ENCODE measurements around the gene ARL4D.
"Not testable (repeated sequence)": the region's sequence is repeated elsewhere in the genome, so short reads cannot be mapped to it uniquely, and the experiment has no call there.

Gene ARL4D

DNA sequence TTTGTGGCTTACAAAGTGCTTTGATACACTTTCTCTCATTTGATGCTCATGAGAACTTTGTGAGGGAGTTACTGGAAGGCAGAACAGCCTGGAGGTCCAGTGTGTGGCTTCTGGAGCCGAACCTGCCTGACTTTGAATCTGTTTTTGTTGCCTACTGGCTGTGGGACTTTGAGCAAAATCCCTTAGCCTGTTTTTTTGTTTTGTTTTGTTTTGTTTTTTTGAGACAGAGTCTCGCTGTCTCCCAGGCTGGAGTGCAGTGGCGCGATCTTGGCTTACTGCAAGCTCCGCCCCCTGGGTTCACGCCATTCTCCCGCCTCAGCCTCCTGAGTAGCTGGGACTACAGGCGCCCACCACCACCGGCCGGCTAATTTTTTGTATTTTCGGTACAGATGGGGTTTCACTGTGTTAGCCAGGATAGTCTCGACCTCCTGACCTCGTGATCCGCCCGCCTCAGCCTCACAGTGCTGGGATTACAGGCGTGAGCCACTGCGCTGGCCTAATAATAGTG lies 20.6 kb downstream of the ARL4D start:
- DNase-seq (ENCODE audit: low read depth in 1 of 2, low spot score in 1 of 2) = not testable (repeated sequence)

GRCh38 chr17:43423777-43424455 lies 25.1 kb downstream of the ARL4D start:
- DNase-seq (ENCODE audit: low read depth in 1 of 2, low spot score in 1 of 2) = no peak

DNA sequence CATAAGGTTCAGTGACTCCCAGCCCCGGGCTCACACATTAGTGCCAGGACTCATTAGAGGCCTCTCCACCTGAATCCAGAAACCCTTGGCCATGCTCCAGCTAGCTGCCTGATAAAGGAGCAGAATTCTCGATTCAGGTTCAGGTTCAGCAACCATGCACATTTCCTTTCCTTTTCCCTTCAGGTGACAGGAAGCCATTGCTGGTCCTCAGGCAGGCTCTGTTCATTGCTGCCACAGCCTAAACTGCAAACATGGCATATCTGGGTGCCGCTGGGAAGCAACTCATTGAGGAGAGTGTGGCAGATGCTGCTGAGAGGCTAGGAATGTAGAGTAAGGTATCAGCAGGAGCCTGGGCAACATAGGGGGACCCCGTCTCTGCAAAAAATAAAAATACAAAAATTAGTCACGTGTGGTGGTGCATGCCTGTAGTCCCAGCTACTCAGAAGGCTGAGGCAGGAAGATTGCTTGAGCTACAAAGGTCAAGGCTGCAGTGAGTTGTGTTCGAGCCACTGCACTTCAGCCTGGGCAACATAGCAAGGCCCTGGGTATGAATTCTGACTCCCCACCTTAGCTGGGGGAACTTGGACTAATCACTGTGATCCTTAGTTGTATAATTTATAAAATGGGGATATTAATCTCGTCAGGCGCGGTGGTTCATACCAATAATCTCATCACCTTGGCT lies 28.7 kb downstream of the ARL4D start:
- DNase-seq (ENCODE audit: low read depth in 1 of 2, low spot score in 1 of 2) = no peak

DNA sequence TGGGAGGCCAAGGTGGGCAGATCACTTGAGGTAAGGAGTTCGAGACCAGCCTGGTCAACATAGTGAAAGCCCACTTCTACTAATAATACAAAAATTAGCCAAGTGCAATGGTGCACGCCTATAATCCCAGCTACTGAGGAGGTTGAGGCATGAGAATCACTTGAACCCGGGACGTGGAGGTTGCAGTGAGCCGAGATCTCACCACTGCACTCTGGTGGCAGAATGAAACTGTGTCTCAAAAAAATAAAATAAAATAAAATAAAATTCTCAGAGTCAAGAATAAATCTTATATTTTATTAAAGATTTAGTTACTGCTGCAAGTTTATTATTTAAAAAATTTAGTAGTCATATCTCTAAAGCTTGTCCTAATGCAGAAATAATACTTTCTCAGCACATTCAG lies 29.7 kb downstream of the ARL4D start:
- no peak for DNase-seq (ENCODE audit: low read depth in 1 of 2, low spot score in 1 of 2)

GRCh38 chr17:43430936-43431713 lies 32.3 kb downstream of the ARL4D start:
- DNase-seq (ENCODE audit: low read depth in 1 of 2, low spot score in 1 of 2) = no peak

- DNase-seq (ENCODE audit: low read depth in 1 of 2, low spot score in 1 of 2) = no peak
Measured at GRCh38 chr17:43431714-43432523, 33.1 kb downstream of the ARL4D start.

DNA sequence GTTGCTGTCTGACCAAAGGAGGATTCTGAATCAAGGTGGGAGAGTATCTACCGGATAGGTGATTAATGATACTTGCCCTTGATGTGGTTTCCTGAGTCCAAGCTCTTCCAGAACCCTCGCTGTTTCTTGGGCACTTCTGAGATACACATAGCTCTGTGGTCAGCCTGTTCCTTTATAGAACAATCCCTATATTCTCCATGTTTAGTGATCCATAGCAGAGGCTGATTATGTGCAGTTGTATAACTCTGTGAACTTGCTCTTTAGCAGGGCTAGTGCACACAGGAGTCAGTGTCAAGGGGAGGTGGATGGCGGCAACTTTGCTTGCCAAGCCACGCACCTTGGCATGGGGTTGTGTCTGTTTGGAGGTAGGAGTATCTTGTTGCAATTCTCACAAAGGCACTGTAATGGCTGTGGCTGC lies 36.1 kb downstream of the ARL4D start:
- no peak for DNase-seq (ENCODE audit: low read depth in 1 of 2, low spot score in 1 of 2)

GRCh38 chr17:43437756-43438155 lies 39.0 kb downstream of the ARL4D start:
- DNase-seq (ENCODE audit: low read depth in 1 of 2, low spot score in 1 of 2) = no peak

- no peak for DNase-seq (ENCODE audit: low read depth in 1 of 2, low spot score in 1 of 2)
Measured at GRCh38 chr17:43438626-43439025, 39.8 kb downstream of the ARL4D start.

DNA sequence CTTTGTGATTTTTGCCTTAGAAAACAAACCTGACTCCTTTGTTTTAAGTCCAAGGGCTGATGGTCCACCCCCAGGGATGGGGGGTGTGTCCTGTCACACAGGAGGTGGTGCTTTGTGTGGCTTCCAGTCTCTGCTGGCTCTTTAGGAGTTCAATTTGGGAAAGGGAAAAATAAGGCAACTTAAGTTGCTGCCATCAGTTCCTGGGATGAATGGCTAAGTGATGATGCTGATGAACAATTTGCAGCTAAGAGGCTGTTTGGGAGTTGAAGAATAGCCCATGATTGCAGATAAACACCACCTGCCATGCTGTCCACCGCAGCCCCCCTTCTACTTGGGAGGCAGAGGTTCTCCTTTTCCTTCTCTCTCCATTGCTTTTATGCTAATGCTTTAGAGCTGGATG lies 40.2 kb downstream of the ARL4D start:
- DNase-seq (ENCODE audit: low read depth in 1 of 2, low spot score in 1 of 2) = no peak

DNA sequence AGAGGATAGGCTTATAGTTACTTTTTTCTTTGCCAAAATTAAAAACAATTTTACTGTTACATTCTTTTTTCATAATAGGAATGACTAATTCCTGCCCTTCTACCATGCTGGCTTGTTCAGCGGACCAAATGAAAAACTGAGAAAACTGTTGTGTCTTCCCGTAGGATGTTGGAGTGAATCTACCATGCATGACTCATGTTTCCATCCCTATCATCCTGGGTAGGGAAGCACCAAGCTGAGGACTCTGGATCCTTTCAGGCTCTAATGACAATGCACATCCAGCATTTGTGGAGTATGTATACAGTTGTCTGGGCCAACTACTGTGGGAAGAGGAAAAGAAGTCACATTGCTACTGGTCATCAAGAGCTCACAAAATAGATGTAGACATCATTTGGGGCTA lies 43.9 kb downstream of the ARL4D start:
- DNase-seq (ENCODE audit: low read depth in 1 of 2, low spot score in 1 of 2) = no peak

DNA sequence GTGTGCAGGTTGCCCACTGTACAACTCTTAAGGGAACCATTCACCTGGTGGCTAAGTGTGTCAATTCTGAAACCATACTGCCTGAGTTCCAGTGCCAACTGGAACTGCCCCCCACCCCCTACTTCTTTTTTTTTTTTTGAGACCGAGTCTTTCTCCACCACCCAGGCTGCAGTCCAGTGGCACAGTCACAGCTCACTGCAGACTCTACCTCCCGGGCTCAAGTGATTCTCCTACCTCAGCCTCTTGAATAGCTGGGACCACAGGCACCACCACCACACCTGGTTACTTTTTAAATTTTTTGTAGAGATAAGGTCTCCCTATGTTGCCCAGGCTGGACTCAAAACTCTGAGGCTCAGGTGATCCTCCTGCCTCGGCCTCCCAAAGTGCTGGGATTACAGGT lies 44.6 kb downstream of the ARL4D start:
- DNase-seq (ENCODE audit: low read depth in 1 of 2, low spot score in 1 of 2) = no peak

- no peak for DNase-seq (ENCODE audit: low read depth in 1 of 2, low spot score in 1 of 2)
Measured at GRCh38 chr17:43444223-43445008, 45.6 kb downstream of the ARL4D start.

- no peak for DNase-seq (ENCODE audit: low read depth in 1 of 2, low spot score in 1 of 2)
Measured at GRCh38 chr17:43445009-43445589, 46.3 kb downstream of the ARL4D start.

DNA sequence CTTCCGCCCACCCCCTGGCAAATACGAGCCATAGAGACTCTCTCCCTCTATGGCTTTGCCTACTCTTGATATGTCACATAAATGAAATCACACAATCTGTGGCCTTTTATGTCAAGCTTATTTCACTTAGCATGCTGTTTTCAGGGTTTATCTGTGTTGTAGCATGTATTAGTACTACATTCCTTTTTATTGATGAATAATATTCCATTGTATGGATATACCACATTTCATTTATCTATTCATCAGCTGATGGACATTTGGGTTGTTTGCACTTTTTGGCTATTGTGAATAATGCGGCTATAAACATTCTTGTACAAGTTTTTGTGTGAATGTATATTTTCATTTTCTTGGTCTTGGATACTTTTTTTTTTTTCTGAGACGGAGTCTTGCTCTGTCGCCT lies 48.0 kb downstream of the ARL4D start:
- DNase-seq (ENCODE audit: low read depth in 1 of 2, low spot score in 1 of 2) = no peak

DNA sequence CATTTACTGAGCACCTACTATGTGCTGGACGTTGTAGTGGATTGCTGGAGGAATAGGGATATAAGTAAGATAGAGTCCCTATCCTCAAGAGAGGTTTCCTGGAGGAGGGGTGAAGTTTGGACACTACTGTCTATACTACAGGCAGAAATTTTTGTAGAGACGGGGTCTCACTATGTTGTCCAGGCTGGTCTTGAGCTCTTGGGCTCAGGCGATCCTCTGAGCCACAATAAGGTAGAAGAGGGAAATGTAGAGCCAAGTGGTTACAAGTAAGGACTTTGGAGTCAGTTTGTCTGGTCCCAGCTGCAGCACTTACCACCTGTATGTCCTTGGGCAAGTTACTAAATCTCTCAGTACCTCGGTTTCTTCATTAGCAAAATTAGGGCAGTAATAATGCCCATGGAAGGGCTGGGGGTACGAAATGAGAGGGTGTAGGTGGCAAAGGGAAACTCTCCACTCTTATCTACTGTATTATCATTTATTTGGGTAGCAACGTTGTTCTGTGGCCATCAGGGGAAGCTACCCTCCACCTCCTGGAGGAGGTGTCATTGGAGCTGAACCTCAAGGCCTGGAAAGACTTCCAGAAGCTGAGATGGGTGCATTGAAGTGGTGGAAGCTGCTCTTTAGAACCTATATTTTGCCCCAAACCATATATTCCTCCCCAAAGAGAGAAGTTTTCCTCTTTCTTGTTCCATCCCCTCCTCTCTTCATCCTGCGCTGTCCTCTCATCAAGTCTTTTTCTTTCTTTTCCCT lies 50.1 kb downstream of the ARL4D start:
- DNase-seq (ENCODE audit: low read depth in 1 of 2, low spot score in 1 of 2) = no peak

GRCh38 chr17:43449470-43450248 lies 50.9 kb downstream of the ARL4D start:
- no peak for DNase-seq (ENCODE audit: low read depth in 1 of 2, low spot score in 1 of 2)

Measured in activated CD4-positive, alpha-beta T cell treated with anti-CD3 and anti-CD28 coated beads, Interleukin-2, amount 50 U/mL, for 24 hours (primary cell).